PC-9 (cell line): ENCODE results near the gene ZNF570.

ENCODE experiments used
- CTCF ChIP-seq: fragments of 200-600 bp; sonication (generic); conservative IDR thresholded peaks from 2 replicates; pipeline ENCODE4 v1.6.1; 2017; ENCODE audit warnings: mixed run types, antibody characterized with exemption, mild to moderate bottlenecking, moderate library complexity
- EZH2 ChIP-seq: fragments of 200-600 bp; sonication (generic); IDR thresholded peaks from 2 replicates; pipeline ENCODE4 v1.8.0; 2017; ENCODE audit warnings: antibody characterized with exemption, low read depth

- TF ChIP-seq CTCF (no peak), EZH2 (no peak)
These were observed 50.7 kb downstream of the ZNF570 start for GRCh38 chr19:37519890-37520289.
